GM12875 (cell line): Measurements from ENCODE around the gene ARHGEF19.

ENCODE experiments used
- H3K4me3 ChIP-seq: one replicate; pipeline ENCODE4 v1.5.1; 2011; ENCODE audit warnings: low read depth, low read length, control low read depth
- CTCF ChIP-seq: IDR thresholded peaks from 2 replicates; pipeline ENCODE4 v1.5.1; 2011; ENCODE audit warnings: low read depth, mild to moderate bottlenecking, control low read depth, inconsistent platforms, low read length, moderate library complexity, borderline replicate concordance; ENCODE audit not compliant: insufficient read depth

Gene ARHGEF19

GRCh38 chr1:16186655-16187235 lies 25.7 kb downstream of the ARHGEF19 start:
- TF ChIP-seq CTCF: no peak
- H3K4me3 ChIP-seq: no peak overlapping the region

DNA sequence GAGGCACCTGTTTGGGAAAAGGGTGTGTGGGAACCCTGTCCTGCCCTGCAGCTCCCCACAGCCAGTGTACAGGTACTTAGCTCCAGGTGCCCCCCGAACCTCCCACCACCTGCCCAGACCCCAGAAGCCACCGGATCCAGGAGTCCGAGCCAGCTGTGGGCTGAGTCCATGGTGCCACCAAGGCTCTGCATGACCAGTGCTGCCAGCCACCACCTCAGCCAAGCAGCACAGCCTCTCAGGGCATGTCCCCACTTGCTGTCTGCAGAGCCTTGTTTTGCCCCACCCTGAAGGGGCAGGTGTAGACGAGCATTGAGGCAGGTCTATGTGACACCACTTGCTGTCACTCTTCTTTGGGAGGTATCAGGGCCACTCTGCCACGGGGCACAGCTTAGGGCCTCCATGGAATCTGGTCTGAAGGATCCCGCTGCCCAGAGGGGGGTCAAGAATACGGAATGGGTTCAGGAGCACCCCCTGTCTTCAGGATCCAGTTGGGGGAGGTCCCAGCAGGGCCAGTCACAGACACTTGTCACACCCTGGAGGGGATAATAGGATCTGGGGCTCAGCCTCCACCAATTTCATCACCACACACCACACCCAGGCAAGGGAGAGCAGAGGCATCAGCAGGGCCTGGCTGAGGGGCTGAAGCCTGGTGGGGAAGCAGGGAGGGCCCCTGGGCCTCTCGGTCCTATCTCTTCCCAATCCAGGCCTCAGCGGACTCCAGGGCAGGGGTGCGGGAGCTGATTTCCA lies 27.7 kb downstream of the ARHGEF19 start:
- no peak for TF ChIP-seq CTCF
- no peak overlapping the region for H3K4me3 ChIP-seq

DNA sequence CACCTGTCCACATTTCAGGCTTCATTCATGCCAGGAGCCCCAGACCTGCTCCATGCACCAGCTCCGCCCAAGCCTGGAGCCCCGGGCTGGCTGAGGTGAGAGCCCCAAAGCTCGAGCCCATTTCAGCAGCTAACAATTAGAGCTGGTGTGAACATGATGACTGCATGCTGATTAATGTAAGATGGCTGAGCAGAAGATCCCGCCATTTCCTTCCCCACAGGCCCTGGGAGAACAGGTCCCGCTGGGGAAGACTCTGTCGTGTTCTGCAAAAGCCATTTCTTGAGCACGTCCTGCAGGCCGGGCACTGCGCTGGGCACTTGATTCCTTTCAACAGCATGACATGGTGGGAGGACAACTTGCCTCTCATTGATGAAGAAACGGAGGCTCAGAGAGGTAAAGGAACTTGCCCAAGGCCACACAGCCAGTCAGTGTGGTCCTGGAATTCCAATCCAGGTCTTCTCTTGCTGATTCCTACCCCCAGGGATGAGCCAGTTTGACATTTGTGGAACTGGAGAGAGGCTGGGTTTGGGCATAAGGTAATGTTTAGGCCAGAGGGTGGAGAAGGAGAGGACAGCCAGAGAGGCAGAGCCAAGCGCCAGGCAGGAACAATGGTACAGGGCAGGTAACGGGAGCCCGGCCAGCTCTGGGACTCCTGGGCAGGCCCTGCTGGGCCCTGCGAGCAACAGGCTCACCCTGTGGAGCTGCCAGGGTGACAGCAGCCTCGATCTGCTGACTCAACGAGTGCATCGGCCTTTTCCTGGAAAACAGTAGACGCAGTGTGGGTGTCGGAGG lies 28.5 kb downstream of the ARHGEF19 start:
- H3K4me3 ChIP-seq: no peak overlapping the region
- no peak for TF ChIP-seq CTCF

DNA sequence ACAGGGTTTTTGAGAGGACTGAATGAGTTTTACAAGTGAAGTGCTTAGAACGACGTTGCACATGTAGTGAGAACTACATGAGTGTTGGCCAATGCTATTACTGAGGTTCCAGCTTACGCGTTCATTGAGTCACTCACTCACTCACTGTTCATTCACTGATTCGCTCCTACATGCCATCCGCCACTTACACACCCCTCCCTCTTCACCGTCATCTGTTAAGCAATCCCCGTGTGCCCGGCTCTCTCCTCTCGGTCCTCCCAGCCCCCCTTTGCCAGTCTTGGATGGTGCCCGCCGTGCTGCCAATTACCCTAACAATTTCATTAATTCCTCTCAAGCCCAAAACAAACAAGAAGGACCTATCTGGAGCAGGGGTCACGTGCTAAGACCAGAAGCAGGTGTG lies 29.3 kb downstream of the ARHGEF19 start:
- no peak overlapping the region for H3K4me3 ChIP-seq
- no peak for TF ChIP-seq CTCF

- no peak overlapping the region for H3K4me3 ChIP-seq
Observed at GRCh38 chr1:16181887-16182719, 30.3 kb downstream of the ARHGEF19 start.

GRCh38 chr1:16180291-16180824 lies 32.1 kb downstream of the ARHGEF19 start:
- TF ChIP-seq CTCF: no peak
- no peak overlapping the region for H3K4me3 ChIP-seq

More at GRCh38 chr1:16181887-16182719, 30.3 kb downstream of the ARHGEF19 start:
- no peak for TF ChIP-seq CTCF
